Activated CD8-positive, alpha-beta T cell treated with anti-CD3 and anti-CD28 coated beads for 36 hours (primary cell): Measurements from ENCODE around the gene MTCH1. TPM values are rescaled to one million over a fixed set of nuclear protein-coding genes. Genes with fewer than 3 reads are reported as not detected.
A peak's percentile ranks its signal among the peaks of the same experiment; 100 is the strongest.

Experiments used
- ATAC-seq: fragments of 200-7000 bp; cut with Tn5 transposase; one replicate; pipeline ENCODE4 v1.10.0; 2021; ENCODE audit warnings: mild to moderate bottlenecking, moderate library complexity
- CTCF ChIA-PET: fragments of 350-600 bp; sonication (Branson Sonifier 250); formaldehyde crosslinking; loops from one replicate; lab custom pipeline; 2021; ENCODE audit warnings: antibody characterized with exemption; lab: Charles Lee
- POLR2A ChIA-PET: fragments of 350-600 bp; sonication (Branson Sonifier 250); formaldehyde crosslinking; loops from one replicate; lab custom pipeline; 2021; ENCODE audit warnings: antibody characterized with exemption; lab: Charles Lee
- DNase-seq: peaks from one replicate; pipeline ENCODE4 v3.0.0-alpha.2; 2020
- H3K27ac Mint-ChIP-seq: one replicate; pipeline ENCODE4 v1.8.0; 2021; ENCODE audit warnings: mild to moderate bottlenecking, mixed read lengths
- H3K27me3 Mint-ChIP-seq: one replicate; pipeline ENCODE4 v1.8.0; 2021; ENCODE audit warnings: mixed read lengths
- H3K36me3 Mint-ChIP-seq: one replicate; pipeline ENCODE4 v1.8.0; 2021; ENCODE audit warnings: low read depth, mixed read lengths
- H3K4me1 Mint-ChIP-seq: one replicate; pipeline ENCODE4 v1.8.0; 2021; ENCODE audit warnings: low read depth, mixed read lengths
- H3K4me3 Mint-ChIP-seq: one replicate; pipeline ENCODE4 v1.8.0; 2021; ENCODE audit warnings: mild to moderate bottlenecking, moderate library complexity, mixed read lengths
- H3K9me3 Mint-ChIP-seq: one replicate; pipeline ENCODE4 v1.8.0; 2021; ENCODE audit warnings: mixed read lengths
- intact Hi-C: fragments of 100-400 bp; cut with micrococcal nuclease; formaldehyde crosslinking; loops from one replicate; pipeline ENCODE4 v1.10.0; 2022
- total RNA-seq, 2 experiments: library from RNA; stranded (reverse); gene quantifications; one replicate each; pipeline ENCODE4 v1.2.3, GENCODE V29; 2021
- TF ChIP-seq, protein P1 (sequence below): fragments of 200-600 bp; IDR thresholded peaks from one replicate; pipeline ENCODE4 v1.8.0; 2022; ENCODE audit warnings: antibody characterized with exemption, mild to moderate bottlenecking

MTCH1 gene
- total RNA-seq, 2 experiments from 2014 or later: 96.5 to 100 TPM

DNA sequence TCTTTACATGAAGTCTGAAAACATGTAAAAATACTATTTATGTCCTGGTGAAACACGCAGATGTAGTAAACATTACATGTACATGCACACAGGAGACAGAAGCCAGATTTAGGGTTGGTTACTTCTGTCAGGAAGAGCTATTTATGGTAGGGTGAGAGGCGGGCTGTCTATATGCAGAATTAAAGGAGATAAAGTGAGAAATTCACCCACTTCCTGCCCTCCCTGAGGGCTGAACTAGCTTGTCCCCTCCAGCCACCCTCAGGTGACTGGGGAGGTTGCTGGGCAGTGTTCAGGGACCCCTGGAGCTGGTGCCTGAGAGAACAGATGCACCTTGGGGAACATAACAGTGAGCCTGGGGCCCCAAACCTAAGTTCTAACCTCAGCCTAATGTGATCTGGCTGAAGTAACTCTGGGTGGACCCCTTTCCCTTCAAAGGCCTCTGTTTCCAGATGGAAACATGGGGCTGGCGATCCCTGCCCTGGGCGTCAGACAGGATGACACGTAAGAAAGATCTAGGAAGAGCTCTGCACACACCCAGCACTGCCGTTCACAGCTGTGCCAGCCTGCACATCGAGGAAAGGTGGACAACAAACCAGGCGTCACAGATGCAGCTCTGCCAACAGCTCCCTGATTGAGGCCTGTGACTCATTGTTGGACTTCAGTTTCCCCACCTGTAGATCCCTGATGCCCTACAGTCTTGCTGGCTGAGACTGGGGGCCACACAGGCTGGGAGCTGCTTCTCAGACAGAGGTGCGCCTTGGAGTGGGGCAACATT is 30.1 kb downstream of the MTCH1 start:
- ChIA-PET CTCF (interaction anchor here (0.8 to 3.6 kb wide), 7 partner anchors 16 to 341 kb away, joined by 3 to 15 read pairs (median 4); partner anchors contain the start of gene C6orf89), POLR2A (interaction anchor here (0.9 to 1.3 kb wide), 7 partner anchors 8 to 270 kb away, joined by 3 to 4 read pairs (median 3); partner anchors contain the start of gene C6orf89)
- Mint-ChIP-seq H3K36me3 (no peaks in the 10 kb centered on the region), H3K9me3 (no peaks in the 10 kb centered on the region), H3K27me3 (no peaks in the 10 kb centered on the region), H3K4me1 (peaks cover 29% of the 10 kb centered on the region), H3K27ac (no peak overlapping the region), H3K4me3 (no peak overlapping the region)
- intact Hi-C loops: no loop called here
- TF ChIP-seq, protein P1, sequence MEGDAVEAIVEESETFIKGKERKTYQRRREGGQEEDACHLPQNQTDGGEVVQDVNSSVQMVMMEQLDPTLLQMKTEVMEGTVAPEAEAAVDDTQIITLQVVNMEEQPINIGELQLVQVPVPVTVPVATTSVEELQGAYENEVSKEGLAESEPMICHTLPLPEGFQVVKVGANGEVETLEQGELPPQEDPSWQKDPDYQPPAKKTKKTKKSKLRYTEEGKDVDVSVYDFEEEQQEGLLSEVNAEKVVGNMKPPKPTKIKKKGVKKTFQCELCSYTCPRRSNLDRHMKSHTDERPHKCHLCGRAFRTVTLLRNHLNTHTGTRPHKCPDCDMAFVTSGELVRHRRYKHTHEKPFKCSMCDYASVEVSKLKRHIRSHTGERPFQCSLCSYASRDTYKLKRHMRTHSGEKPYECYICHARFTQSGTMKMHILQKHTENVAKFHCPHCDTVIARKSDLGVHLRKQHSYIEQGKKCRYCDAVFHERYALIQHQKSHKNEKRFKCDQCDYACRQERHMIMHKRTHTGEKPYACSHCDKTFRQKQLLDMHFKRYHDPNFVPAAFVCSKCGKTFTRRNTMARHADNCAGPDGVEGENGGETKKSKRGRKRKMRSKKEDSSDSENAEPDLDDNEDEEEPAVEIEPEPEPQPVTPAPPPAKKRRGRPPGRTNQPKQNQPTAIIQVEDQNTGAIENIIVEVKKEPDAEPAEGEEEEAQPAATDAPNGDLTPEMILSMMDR: no peak
- DNase-seq (no peak), ATAC-seq (peak; percentile 47)

DNA sequence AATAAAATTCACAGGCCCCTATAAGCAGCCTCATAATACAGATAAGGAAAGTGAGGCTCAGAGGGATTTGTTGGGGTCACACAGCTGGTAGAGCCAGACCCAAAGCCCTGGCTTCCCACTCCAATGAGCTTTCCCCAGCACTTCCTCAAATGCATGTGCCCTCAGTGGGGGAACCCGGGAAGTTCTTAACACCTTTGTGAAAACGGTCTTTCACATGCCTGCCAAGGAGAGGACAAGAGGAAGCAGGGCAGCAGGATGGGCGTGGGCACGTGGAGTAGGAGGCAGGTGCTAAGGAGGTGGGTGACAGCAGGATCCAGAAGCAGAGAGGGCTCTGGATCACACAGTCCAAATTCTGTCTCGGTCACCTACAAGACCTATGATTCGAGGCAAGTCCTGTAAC is 30.9 kb downstream of the MTCH1 start:
- intact Hi-C loops: no loop called here

DNA sequence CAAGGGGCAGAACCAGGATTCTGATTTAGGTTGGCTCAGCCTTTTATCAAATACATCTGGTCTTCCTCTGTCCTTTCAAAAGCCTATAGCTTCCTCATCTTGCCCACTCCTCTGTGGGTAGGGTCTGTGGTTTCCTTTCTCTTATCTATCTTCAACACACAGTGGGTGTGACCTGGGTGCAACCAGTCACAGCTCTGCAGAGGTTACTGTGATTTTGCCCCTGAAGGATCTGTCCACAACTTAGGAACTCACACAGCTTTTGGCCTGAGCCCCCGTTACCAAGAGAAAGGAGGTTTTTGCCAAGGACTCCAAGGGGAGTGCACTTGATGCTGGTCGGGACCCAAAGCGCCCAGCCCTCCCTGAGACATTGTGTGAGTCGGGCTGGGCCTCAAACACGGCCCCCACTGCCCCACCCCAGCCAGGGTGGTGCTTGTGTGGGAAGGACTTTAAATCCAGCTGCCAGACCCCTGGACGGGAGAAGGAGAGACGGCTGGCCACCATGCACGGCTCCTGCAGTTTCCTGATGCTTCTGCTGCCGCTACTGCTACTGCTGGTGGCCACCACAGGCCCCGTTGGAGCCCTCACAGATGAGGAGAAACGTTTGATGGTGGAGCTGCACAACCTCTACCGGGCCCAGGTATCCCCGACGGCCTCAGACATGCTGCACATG is 31.6 kb downstream of the MTCH1 start, which contains the start of gene PI16:
Gene PI16, plus strand, starts transcription at position 477 of the 670 bp plus-strand sequence. Its CDS starts 23 bp downstream, at position 500.
- no peaks in the 10 kb centered on the region for H3K27me3 Mint-ChIP-seq
- H3K9me3 Mint-ChIP-seq: no peaks in the 10 kb centered on the region
- intact Hi-C loops: no loop called here
- peaks cover 33% of the 10 kb centered on the region for H3K4me1 Mint-ChIP-seq
- CTCF ChIA-PET: interaction anchor here (1.0 to 3.6 kb wide), 7 partner anchors 22 to 80 kb away, joined by 3 to 15 read pairs (median 4); partner anchors contain the start of genes C6orf89, FGD2 and PPIL1
- H3K27ac Mint-ChIP-seq: no peak within 1 kb of the TSS
- TF ChIP-seq, protein P1: no peak
- ATAC-seq: peak; percentile 37
- H3K36me3 Mint-ChIP-seq: no peaks in the 10 kb centered on the region
- no peak for DNase-seq
- POLR2A ChIA-PET: interaction anchor here (0.8 to 1.1 kb wide), 2 partner anchors 10 to 16 kb away, joined by 3 to 4 read pairs; no protein-coding TSS in a partner anchor
- no peak within 1 kb of the TSS for H3K4me3 Mint-ChIP-seq

More for the DNA sequence above, 30.9 kb downstream of the MTCH1 start:
- Mint-ChIP-seq H3K36me3 (no peaks in the 10 kb centered on the region), H3K9me3 (no peaks in the 10 kb centered on the region), H3K27ac (no peak overlapping the region), H3K4me3 (no peak overlapping the region), H3K27me3 (no peaks in the 10 kb centered on the region), H3K4me1 (peaks cover 27% of the 10 kb centered on the region)
- POLR2A ChIA-PET: interaction anchor here (0.9 to 1.3 kb wide), 3 partner anchors 7 to 270 kb away, joined by 3 to 4 read pairs (median 3); no protein-coding TSS in a partner anchor
- DNase-seq (no peak), ATAC-seq (no peak)
- TF ChIP-seq, protein P1: no peak
- CTCF ChIA-PET: interaction anchor here (1.0 to 3.6 kb wide), 7 partner anchors 15 to 70 kb away, joined by 3 to 15 read pairs (median 4); partner anchors contain the start of genes C6orf89 and FGD2

DNA sequence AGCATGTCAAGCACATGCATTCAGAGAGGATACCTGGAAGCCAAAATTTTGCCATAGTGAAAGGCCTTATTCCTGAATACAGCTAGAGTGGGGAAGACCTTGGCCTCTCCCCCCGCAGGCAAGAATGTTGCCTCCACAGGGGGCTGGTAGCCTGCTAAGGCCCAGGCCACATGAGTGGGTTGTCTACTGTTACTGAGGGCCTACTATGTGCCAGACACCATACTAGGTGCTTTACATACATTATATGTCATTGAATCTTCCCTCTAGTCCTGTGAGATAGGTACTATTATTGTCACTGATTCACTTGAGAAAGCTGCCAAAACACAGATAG is 32.1 kb downstream of the MTCH1 start:
- Mint-ChIP-seq H3K9me3 (no peaks in the 10 kb centered on the region), H3K27ac (no peak overlapping the region), H3K27me3 (no peaks in the 10 kb centered on the region), H3K4me3 (no peak overlapping the region), H3K4me1 (peaks cover 34% of the 10 kb centered on the region), H3K36me3 (no peaks in the 10 kb centered on the region)
- intact Hi-C loops: no loop called here
- TF ChIP-seq, protein P1: no peak
- POLR2A ChIA-PET: interaction anchor here (0.8 to 1.1 kb wide), 2 partner anchors 10 to 16 kb away, joined by 3 to 4 read pairs; no protein-coding TSS in a partner anchor
- DNase-seq: no peak
- no peak for ATAC-seq
- CTCF ChIA-PET: interaction anchor here (1.2 to 1.7 kb wide), 4 partner anchors 21 to 80 kb away, joined by 3 to 4 read pairs (median 3); partner anchors contain the start of gene PPIL1
